NT2/D1 (cell line): ENCODE results near the gene ZBTB33.

ENCODE experiments used
- YY1 ChIP-seq: IDR thresholded peaks from 2 replicates; pipeline ENCODE4 v1.6.1; 2011; ENCODE audit not compliant: insufficient read length, insufficient read depth
- ZNF274 ChIP-seq: IDR thresholded peaks from 2 replicates; pipeline ENCODE4 v1.6.1; 2011; ENCODE audit warnings: mild to moderate bottlenecking, low read depth, low read length

DNA sequence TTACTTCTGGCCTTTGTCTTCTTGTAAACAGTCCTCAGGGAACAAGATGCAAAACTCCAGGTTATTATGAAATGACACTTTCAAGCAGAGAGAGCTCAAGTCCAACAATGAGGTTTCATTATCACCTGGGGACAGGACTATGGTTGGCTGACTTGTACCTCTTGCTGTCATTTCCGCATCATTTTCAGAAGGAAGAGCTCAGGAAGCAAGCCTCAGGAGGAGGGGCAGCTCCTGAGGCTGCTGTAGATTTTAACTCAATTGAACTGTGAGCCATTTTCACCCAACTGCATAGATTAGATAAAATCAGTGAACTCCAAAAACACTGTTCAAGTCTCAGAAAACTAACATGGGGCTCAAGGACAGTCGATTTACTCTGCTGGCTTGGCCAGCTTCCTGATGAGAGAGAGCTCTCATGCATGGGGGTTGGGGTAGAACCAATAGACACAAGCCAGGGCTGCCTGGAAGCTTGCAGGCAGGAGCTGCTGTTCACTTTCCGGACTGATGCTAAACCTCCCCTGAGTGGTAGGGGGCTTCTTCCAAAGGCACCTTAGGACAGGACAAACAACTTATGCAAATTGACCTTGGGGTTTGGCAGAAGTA is 37.0 kb downstream of the ZBTB33 start:
- TF ChIP-seq YY1, result no peak
- TF ChIP-seq ZNF274, result no peak
